Hepatocyte (in vitro differentiated cells): ENCODE results near the gene CDC42EP1. TPM values are rescaled to one million over a fixed set of nuclear protein-coding genes. Genes with fewer than 3 reads are reported as not detected.

Experiments
- DNase-seq: peaks from one replicate; pipeline ENCODE4 v3.0.0-alpha.2; 2016; ENCODE audit warnings: low spot score
- H2AFZ ChIP-seq: fragments of 200-600 bp; sonication (generic); 2 replicates; pipeline ENCODE4 v1.6.0; 2016; ENCODE audit warnings: antibody characterized with exemption, mild to moderate bottlenecking
- H3K27ac ChIP-seq: fragments of 200-600 bp; sonication (generic); 2 replicates; pipeline ENCODE4 v1.5.1; 2016; ENCODE audit warnings: mild to moderate bottlenecking
- H3K27me3 ChIP-seq: fragments of 200-600 bp; sonication (generic); 2 replicates; pipeline ENCODE4 v1.6.1; 2016
- H3K36me3 ChIP-seq: fragments of 200-600 bp; sonication (generic); replicated peaks from 2 replicates; pipeline ENCODE4 v1.5.1; 2016; ENCODE audit warnings: low read depth; ENCODE audit not compliant: insufficient read depth
- H3K4me1 ChIP-seq: fragments of 200-600 bp; sonication (generic); 2 replicates; pipeline ENCODE4 v1.5.1; 2016; ENCODE audit warnings: mild to moderate bottlenecking, moderate library complexity; ENCODE audit not compliant: insufficient read depth
- H3K4me2 ChIP-seq: fragments of 200-600 bp; sonication (generic); 2 replicates; pipeline ENCODE4 v1.6.0; 2016
- H3K4me3 ChIP-seq: fragments of 200-600 bp; sonication (generic); 2 replicates; pipeline ENCODE4 v1.5.1; 2016; ENCODE audit warnings: mild to moderate bottlenecking
- H3K79me2 ChIP-seq: fragments of 200-600 bp; sonication (generic); 2 replicates; pipeline ENCODE4 v1.6.0; 2017; ENCODE audit warnings: mild to moderate bottlenecking
- H3K9me2 ChIP-seq: fragments of 200-600 bp; sonication (generic); replicated peaks from 2 replicates; pipeline ENCODE4 v1.6.0; 2017; ENCODE audit warnings: mild to moderate bottlenecking; ENCODE audit not compliant: insufficient read depth
- H3K9me3 ChIP-seq: fragments of 200-600 bp; sonication (generic); 2 replicates; pipeline ENCODE4 v1.5.1; 2016; ENCODE audit warnings: low read depth, mild to moderate bottlenecking
- H4K20me1 ChIP-seq: fragments of 200-600 bp; sonication (generic); 2 replicates; pipeline ENCODE4 v1.6.0; 2016; ENCODE audit warnings: mild to moderate bottlenecking; ENCODE audit not compliant: insufficient read depth, poor library complexity, severe bottlenecking
- CTCF ChIP-seq: fragments of 200-600 bp; sonication (generic); IDR thresholded peaks from 2 replicates; pipeline ENCODE4 v1.5.1; 2016; ENCODE audit warnings: antibody characterized with exemption, mild to moderate bottlenecking; ENCODE audit not compliant: poor library complexity
- EZH2 ChIP-seq: fragments of 200-600 bp; sonication (generic); IDR thresholded peaks from 2 replicates; pipeline ENCODE4 v1.6.1; 2016; ENCODE audit warnings: antibody characterized with exemption, mild to moderate bottlenecking, borderline replicate concordance
- EZH2phosphoT487 ChIP-seq: fragments of 200-600 bp; sonication (generic); IDR thresholded peaks from one replicate; pipeline ENCODE4 v1.6.1; 2018; ENCODE audit warnings: antibody characterized with exemption, mild to moderate bottlenecking, low read depth, moderate library complexity; ENCODE audit not compliant: unreplicated experiment, severe bottlenecking
- WGBS: methylation state at CpG from one replicate; pipeline ENCODE4 v1.1.6; 2016; ENCODE audit warnings: low lambda C conversion rate; ENCODE audit errors: missing lambda C conversion rate; 5-methylcytosine and 5-hydroxymethylcytosine counted together
- polyA plus RNA-seq: library from polyadenylated mRNA; unstranded; fragments of >200 nt; fragmentation: Nextera tagmentation; extraction: Ambion mirVana; gene quantifications from 2 replicates; pipeline ENCODE4 v1.2.1, GENCODE V29; 2016
- total RNA-seq: library from RNA; depleted of rRNA; stranded (reverse); fragments of >200 nt; gene quantifications from 2 replicates; pipeline ENCODE4 v1.2.3, GENCODE V29; 2014

Gene CDC42EP1
- total and polyA plus RNA-seq, 2 experiments from 2014 or later = 34.6 to 149 TPM

GRCh38 chr22:37559521-37559900 lies 769 bp upstream of the CDC42EP1 start:
- peak overlapping the region; percentile 32 for H2AFZ ChIP-seq

GRCh38 chr22:37560608-37561211 lies 430 bp downstream of the CDC42EP1 start:
- H3K4me1 ChIP-seq = peaks cover 49% of the 10 kb centered on the region
- no peaks in the 10 kb centered on the region for H3K27me3 ChIP-seq
- H3K9me2 ChIP-seq = no peaks in the 10 kb centered on the region
- DNase-seq = peak; percentile 73
- 3% methylated on average over 26 of the region's 72 CpGs for whole genome bisulfite sequencing
- no peaks in the 10 kb centered on the region for H3K36me3 ChIP-seq
- H3K9me3 ChIP-seq = no peaks in the 10 kb centered on the region
- peak overlapping the region; percentile 100 for H3K27ac ChIP-seq
- H3K4me2 ChIP-seq = peak overlapping the region; percentile 97
- TF ChIP-seq CTCF (no peak), EZH2 (no peak), EZH2phosphoT487 (no peak)
- H3K79me2 ChIP-seq = peaks cover 43% of the 10 kb centered on the region
- H3K4me3 ChIP-seq = peak overlapping the region; percentile 99
- peaks cover 24% of the 10 kb centered on the region for H4K20me1 ChIP-seq
- peak overlapping the region; percentile 36 for H2AFZ ChIP-seq

More at GRCh38 chr22:37559521-37559900, 769 bp upstream of the CDC42EP1 start:
- no peak overlapping the region for H3K4me3 ChIP-seq
- H3K27ac ChIP-seq = peak overlapping the region; percentile 100
- H3K9me3 ChIP-seq = no peaks in the 10 kb centered on the region
- no peak for TF ChIP-seq CTCF
- no peak for TF ChIP-seq EZH2
- TF ChIP-seq EZH2phosphoT487 = no peak
- peaks cover 18% of the 10 kb centered on the region for H4K20me1 ChIP-seq
- DNase-seq = no peak
- H3K36me3 ChIP-seq = no peaks in the 10 kb centered on the region
- H3K4me2 ChIP-seq = peak overlapping the region; percentile 97
- 79% methylated on average over 6 of the region's 6 CpGs for WGBS
- peaks cover 47% of the 10 kb centered on the region for H3K4me1 ChIP-seq
- H3K27me3 ChIP-seq = no peaks in the 10 kb centered on the region
- H3K9me2 ChIP-seq = no peaks in the 10 kb centered on the region
- peaks cover 31% of the 10 kb centered on the region for H3K79me2 ChIP-seq

- H3K4me1 ChIP-seq = peaks cover 47% of the 10 kb centered on the region
Measured at GRCh38 chr22:37561212-37562048, 1.1 kb downstream of the CDC42EP1 start.

More at GRCh38 chr22:37561212-37562048, 1.1 kb downstream of the CDC42EP1 start:
- 2% methylated on average over 43 of the region's 56 CpGs for WGBS
- Histone ChIP-seq H3K79me2 (peaks cover 50% of the 10 kb centered on the region), H3K4me2 (peak overlapping the region; percentile 97), H3K9me2 (no peaks in the 10 kb centered on the region), H3K27ac (peak overlapping the region; percentile 100), H3K4me3 (peak overlapping the region; percentile 99), H4K20me1 (peaks cover 27% of the 10 kb centered on the region), H3K9me3 (no peaks in the 10 kb centered on the region), H2AFZ (peak overlapping the region; percentile 36), H3K27me3 (no peaks in the 10 kb centered on the region), H3K36me3 (no peaks in the 10 kb centered on the region)
- DNase-seq = peak; percentile 95
- no peak for TF ChIP-seq EZH2phosphoT487
- TF ChIP-seq EZH2 = no peak
- TF ChIP-seq CTCF = peak; percentile 89
